Kidney capillary endothelial cell (primary cell): ENCODE data around the gene USP32.

Experiments used
- DNase-seq: peaks from one replicate; pipeline ENCODE4 v3.0.0-alpha.2; 2018; ENCODE audit warnings: low spot score

The USP32 gene

GRCh38 chr17:60297760-60298401, 94.1 kb downstream of the USP32 start:
- DNase-seq = no peak

- DNase-seq = no peak
Observed at GRCh38 chr17:60296177-60296576, 95.8 kb downstream of the USP32 start.

- no peak for DNase-seq
Observed at GRCh38 chr17:60293580-60294335, 98.2 kb downstream of the USP32 start.

DNA sequence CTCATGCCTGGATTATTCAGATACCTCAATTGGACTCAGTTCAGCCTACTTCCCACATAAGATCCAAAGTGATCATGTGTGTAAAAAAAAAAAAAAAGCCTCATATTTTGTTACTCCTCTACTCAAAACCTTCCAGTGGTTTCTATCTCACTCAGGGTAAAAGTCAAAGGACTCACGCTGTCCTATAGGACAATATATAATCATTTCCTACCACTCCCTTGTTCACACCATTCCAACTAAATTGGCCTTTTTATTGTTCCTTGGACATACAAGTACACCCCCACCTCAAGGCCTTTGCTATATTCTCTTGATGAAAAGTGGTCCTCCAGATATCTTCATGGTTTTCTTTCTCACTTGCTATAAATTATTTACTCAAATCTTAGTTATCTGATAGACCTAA, 99.2 kb downstream of the USP32 start:
- no peak for DNase-seq

- no peak for DNase-seq
Observed at GRCh38 chr17:60284709-60285108, 107.2 kb downstream of the USP32 start.

GRCh38 chr17:60283816-60284215, 108.1 kb downstream of the USP32 start:
- DNase-seq = no peak

DNA sequence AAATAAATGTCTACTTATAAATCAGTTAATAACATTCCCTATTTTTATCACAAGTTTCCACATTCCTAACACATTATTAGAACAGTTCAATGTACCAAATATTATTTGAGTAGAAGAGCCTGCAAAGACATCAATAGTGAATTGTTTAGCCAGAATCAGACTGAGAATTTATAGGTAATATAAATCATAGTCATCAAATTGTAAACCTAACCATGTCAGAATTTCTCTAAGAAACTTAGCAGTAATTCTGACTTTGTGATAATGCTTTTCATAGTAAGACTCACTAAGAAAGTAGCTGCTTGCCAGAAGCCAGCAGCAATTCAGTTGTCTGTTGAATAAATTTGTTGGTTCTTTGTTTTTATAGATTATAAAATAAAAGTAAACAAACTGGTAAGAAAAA, 111.3 kb downstream of the USP32 start:
- no peak for DNase-seq

- no peak for DNase-seq
Observed at GRCh38 chr17:60278237-60278636, 113.7 kb downstream of the USP32 start.

DNA sequence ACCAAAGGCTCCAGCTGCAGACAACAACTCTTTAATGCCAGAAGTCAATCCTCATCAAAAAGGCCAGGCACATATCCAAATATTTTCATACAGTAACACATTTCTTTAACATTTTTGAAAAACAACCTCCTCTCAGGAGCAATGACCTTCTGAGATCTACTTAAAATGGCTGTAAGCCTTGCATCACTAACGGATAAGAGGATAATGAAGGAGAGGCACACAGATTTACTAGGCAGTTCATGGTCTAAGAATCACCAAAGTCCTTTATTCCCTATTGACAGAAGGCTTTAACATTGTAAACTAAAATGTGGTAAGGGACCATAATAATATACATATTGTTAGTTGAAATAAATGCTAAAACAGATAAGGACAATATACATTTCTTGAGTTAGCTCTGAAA, 114.7 kb downstream of the USP32 start:
- DNase-seq = no peak

DNA sequence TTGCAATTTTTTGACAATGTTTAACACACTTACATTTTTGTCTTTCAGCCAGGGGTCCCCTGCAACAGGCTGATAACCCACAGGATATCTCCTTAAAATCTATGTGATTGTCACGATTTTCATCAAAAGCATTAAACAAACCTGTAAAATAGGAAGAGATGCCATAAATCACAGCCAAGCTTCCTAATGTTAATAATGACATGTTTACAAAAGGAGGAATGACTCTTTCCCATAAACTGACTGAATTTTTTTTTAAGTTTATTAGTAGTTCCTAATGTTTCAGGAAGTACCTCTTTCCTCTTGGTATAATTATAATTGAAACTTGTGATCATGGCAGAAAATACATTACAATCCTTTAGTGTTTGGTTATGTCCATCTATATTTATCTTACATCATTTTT, 122.5 kb downstream of the USP32 start:
- no peak for DNase-seq

DNA sequence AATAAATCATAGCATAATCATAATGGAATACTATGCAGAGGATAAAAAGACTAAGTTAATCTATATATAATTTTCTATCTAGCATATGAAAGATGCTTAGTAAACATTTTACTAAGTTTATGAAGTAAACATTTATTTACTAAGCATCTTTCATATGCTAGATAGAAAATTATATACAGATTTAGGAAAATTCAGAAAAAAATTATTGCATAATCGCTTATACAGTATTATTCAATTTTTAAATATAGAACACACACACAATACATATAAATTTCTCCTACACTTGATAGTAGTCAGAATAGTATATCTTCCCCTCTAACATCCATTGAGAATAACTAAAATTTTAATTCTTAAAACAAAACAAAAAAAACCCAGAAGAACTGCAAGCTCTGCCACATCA, 131.4 kb downstream of the USP32 start:
- DNase-seq = no peak

DNA sequence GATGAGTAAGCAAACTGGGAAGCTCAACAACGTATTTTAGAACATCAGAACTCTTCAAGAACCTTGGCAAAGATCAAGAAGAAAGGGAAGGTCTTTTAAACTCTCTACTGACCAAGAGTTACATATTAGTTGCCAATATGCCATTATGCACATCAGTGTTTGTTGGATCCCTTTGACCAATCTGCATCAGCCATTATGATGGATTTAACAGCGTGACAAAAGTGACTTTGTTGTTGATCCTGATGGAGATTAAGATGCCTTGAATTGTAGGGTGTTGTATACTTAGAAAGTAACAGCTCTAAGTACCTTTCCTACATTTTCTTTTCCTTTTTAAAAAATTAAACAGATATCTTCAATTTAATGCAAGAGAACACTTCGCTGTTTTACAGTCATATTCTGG, 133.6 kb downstream of the USP32 start:
- no peak for DNase-seq

- no peak for DNase-seq
Observed at GRCh38 chr17:60256174-60256573, 135.8 kb downstream of the USP32 start.

GRCh38 chr17:60253048-60253447, 138.9 kb downstream of the USP32 start:
- DNase-seq = no peak

DNA sequence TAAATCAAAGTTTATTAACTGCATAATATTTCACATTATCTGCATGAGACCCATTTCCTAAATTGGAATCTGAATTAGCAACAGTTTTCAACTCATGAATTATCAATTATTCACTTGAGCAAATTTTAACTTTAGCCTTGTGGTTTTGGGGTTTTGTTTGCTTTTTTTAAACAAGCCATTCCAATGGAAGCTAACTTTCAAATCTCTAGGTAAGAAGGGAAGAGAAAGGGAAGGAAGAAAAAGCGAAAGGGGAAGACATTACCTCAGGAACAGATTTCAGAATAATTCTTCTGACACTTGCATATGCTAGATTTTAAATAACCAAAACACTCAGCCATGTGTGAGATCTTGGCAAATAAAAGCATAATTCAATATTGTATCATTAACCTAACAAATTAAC, 139.5 kb downstream of the USP32 start:
- DNase-seq = no peak

DNA sequence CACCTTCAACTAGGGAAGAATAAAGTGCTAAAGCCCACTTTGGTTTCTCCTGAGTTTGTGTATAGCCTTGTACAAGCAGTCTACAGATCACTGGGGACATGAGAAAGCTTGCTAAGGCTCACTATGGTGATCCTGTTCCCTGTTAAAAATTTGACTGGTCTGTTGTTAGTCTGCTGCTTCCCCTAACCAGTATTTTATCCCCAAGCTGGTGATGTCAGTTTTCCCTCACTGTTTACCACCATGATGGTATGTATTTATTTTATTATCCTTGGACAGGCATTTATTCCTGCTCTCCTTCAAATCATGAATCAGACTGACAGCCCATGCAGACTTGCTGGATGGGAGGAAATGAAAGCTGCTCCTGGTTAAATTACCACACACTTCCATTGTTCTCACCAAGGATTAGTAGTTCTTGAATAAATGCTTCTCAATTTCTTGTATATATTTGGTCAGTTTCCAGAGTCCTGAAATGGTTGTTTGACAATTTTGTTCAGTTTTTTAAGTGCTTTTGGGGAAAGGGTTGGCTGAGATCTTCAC, 142.6 kb downstream of the USP32 start:
- DNase-seq = peak; percentile 28

- DNase-seq = no peak
Observed at GRCh38 chr17:60248618-60249289, 143.2 kb downstream of the USP32 start.

DNA sequence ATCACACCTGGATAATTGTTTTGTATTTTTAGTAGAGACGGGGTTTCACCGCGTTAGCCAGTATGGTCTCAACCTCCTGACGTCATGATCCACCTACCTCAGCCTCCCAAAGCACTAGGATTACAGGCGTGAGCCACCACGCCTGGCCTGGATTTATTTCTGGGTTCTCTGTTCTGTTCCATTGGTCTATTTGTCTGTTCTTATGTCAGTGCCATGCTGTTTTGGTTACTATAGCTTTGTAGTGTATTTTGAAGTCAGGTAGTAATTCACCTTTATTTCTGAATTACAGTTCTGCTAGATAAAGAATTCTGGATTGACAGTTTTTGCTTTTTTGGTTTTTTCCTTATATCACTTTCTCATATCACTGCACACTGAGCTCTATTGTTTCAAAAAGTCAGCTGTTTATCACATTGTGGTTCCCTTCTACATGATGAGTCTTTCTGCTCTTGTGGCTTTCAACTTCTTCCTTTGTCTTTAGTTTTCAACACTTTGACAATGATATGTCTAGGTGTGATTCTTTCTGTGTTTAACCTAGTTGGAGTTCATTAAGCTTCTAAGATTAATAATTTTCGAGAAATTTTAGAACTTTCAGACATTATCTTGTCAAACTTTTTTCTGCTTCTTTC, 144.0 kb downstream of the USP32 start:
- DNase-seq = no peak

DNA sequence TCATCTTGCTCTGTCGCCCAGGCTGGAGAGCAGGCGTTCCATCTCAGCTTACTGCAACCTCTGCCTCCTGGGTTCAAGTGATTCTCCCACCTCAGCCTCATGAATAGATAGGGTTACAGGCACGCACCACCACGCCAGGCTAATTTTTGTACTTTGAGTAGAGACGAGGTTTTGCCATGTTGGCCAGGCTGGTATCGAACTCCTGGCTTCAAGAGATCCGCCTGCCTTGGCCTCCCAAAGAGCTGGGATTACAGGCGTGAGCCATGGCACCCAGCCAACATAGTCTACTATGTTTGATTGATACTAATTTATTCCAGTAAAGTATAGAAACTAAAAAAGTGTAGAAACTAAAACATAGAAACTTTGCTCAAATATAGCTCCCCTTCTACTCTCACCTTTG, 147.3 kb downstream of the USP32 start:
- no peak for DNase-seq

DNA sequence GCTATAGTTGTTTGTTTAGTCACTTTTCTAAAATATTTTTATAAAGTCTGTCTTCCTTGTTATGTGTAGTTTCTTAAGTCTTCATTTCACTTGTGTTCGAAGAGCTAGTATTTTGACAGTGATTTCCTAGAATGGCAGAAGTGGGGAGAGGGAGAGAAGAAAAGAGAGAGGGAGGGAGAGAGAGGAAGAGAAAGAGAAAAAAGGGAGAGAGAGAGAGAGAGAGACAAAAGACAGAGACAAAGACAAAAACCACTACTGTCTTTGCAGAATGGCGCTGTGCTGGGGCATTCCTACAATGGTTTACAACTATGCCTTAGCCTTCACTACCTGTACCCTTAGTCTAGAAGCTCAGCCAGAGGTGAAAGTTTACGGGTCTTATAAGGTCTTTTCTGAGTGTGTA, 151.6 kb downstream of the USP32 start:
- DNase-seq = no peak

GRCh38 chr17:60231691-60232090, 160.2 kb downstream of the USP32 start:
- DNase-seq = no peak

DNA sequence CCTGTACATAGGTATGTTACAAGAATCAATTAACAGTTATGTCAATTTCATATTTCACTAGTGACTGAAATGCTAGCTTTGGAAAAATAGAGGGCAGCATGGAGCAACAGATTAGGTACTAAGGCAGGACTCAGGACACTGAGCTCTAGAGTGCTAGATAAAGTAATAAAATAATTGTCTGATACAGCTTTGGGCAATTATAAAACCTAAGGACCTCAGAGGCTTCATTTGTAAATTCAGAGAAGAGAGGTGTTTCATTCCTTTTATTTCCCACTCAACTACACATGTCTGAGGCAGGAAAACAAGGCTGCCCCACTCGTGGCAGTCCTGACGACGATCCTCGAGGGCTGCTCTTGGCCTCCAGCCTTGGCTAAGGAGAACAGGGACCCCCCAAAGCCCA, 160.7 kb downstream of the USP32 start:
- no peak for DNase-seq

DNA sequence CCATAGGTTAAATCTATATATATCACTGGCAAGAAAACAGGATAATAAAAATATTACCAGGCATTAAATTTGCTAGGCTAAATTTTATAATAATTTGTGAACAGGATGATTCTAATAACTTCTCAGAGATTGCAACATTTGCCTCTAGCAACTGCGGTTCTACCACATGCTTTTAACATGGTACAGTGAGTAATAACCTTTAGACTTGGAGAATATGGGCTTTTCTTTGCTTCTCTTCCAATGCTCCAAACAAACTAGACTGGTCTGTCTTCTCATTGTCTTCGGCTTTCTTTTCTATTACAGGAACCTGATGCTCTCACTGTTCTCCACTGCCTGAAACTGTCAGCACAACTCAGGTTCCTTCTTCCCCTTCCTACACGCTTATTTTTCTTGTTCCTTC, 161.6 kb downstream of the USP32 start:
- no peak for DNase-seq
